ENCODE results near the gene SNX4.

SNX4 gene

GRCh38 chr3:125401402-125401801 is 118.6 kb downstream of the SNX4 start:
- POLR2A ChIA-PET (ENCODE audit: low non-redundant PET) = no interaction called here
- TF ChIP-seq CTCF (conservative IDR thresholded peaks at IDR 0.05; ENCODE audit: low read depth) = no peak
- no peak overlapping the region for H3K27ac ChIP-seq
- no peak for DNase-seq (ENCODE audit: low spot score)
- CTCF ChIA-PET = no interaction called here

- no peak overlapping the region for H3K27ac ChIP-seq
- TF ChIP-seq CTCF (conservative IDR thresholded peaks at IDR 0.05; ENCODE audit: low read depth) = no peak
- peak; percentile 14 for DNase-seq (ENCODE audit: low spot score)
- ChIA-PET CTCF (no interaction called here), POLR2A (ENCODE audit: low non-redundant PET) (no interaction called here)
These were observed 121.0 kb downstream of the SNX4 start for GRCh38 chr3:125398952-125399351.

Measured in RWPE1 (cell line).